ENCODE data around the gene MASP1. TPM values are rescaled to one million over a fixed set of nuclear protein-coding genes. Genes with fewer than 3 reads are reported as not detected.

MASP1 gene
- total RNA-seq, 1 experiment from 2014 or later: not detected

- Histone ChIP-seq H3K4me3 (ENCODE audit: low read depth in 2 of 2, low read length in 2 of 2) (no peak overlapping the region), H3K4me1 (ENCODE audit: control insufficient read depth, insufficient read depth, low read length) (no peaks in the 10 kb centered on the region), H3K27ac (ENCODE audit: low read length) (no peak overlapping the region), H3K27me3 (ENCODE audit: control insufficient read depth, insufficient read depth, low read length) (peaks cover 5% of the 10 kb centered on the region; the same call in 1 of the 2 replicates), H3K36me3 (ENCODE audit: control insufficient read depth, insufficient read depth, low read length) (no peaks in the 10 kb centered on the region), H3K9me3 (ENCODE audit: control insufficient read depth, insufficient read depth, low read depth, low read length) (no peaks in the 10 kb centered on the region)
- TF ChIP-seq POLR2AphosphoS5 (IDR thresholded peaks at IDR 0.05; ENCODE audit: low read depth, low read length) (no peak), CTCF (IDR thresholded peaks at IDR 0.05) (no peak), TCF7L2 (IDR thresholded peaks at IDR 0.05; ENCODE audit: low read depth, low read length) (no peak), REST (IDR thresholded peaks at IDR 0.05; ENCODE audit: insufficient read depth in 1 of 2, low read depth in 2 of 2, low read length in 1 of 2) (no peak)
- intact Hi-C loops (cut with micrococcal nuclease; ENCODE audit: unreplicated experiment): loop anchor here (10.0 kb wide), 1 partner anchor 254 kb away; no protein-coding TSS in a partner anchor
- DNase-seq (ENCODE audit: low read depth, low spot score): no peak
- ATAC-seq: no peak
- in situ Hi-C loops (cut with HindIII; ENCODE audit: low pct_unique_long_range_greater_than_20kb, low sequenced_read_pairs): loop anchor here (25.0 kb wide), 1 partner anchor 376 kb away; no protein-coding TSS in a partner anchor
- BruUV-seq (replicated peaks): no TSS peak
- CTCF ChIA-PET: interaction anchor here (1.0 kb wide), 1 partner anchor 369 kb away, joined by 5 read pairs; no protein-coding TSS in a partner anchor
- POLR2A ChIA-PET: no interaction called here
These were observed 19.5 kb upstream of the MASP1 start for GRCh38 chr3:187310954-187311470.

- intact Hi-C loops (cut with micrococcal nuclease; ENCODE audit: unreplicated experiment): loop anchor here (10.0 kb wide), 1 partner anchor 255 kb away; no protein-coding TSS in a partner anchor
These were observed 18.7 kb upstream of the MASP1 start for GRCh38 chr3:187310226-187310625.

More at GRCh38 chr3:187310226-187310625, 18.7 kb upstream of the MASP1 start:
- Histone ChIP-seq H3K27me3 (ENCODE audit: control insufficient read depth, insufficient read depth, low read length) (peaks cover 5% of the 10 kb centered on the region; the same call in 1 of the 2 replicates), H3K9me3 (ENCODE audit: control insufficient read depth, insufficient read depth, low read depth, low read length) (no peaks in the 10 kb centered on the region), H3K27ac (ENCODE audit: low read length) (no peak overlapping the region), H3K4me3 (ENCODE audit: low read depth in 2 of 2, low read length in 2 of 2) (no peak overlapping the region), H3K36me3 (ENCODE audit: control insufficient read depth, insufficient read depth, low read length) (no peaks in the 10 kb centered on the region), H3K4me1 (ENCODE audit: control insufficient read depth, insufficient read depth, low read length) (no peaks in the 10 kb centered on the region)
- no peak for DNase-seq (ENCODE audit: low read depth, low spot score)
- BruUV-seq (replicated peaks): no TSS peak
- POLR2A ChIA-PET: no interaction called here
- in situ Hi-C loops (cut with HindIII; ENCODE audit: low pct_unique_long_range_greater_than_20kb, low sequenced_read_pairs): loop anchor here (25.0 kb wide), 1 partner anchor 377 kb away; no protein-coding TSS in a partner anchor
- ATAC-seq: no peak
- CTCF ChIA-PET: interaction anchor here (0.7 kb wide), 1 partner anchor 416 kb away, joined by 5 read pairs; no protein-coding TSS in a partner anchor
- TF ChIP-seq CTCF (IDR thresholded peaks at IDR 0.05): no peak
- TF ChIP-seq SIN3A (IDR thresholded peaks at IDR 0.05; ENCODE audit: borderline replicate concordance, insufficient read depth, low read depth, low read length): no peak
- no peak for TF ChIP-seq POLR2AphosphoS5 (IDR thresholded peaks at IDR 0.05; ENCODE audit: low read depth, low read length)
- TF ChIP-seq TCF7L2 (IDR thresholded peaks at IDR 0.05; ENCODE audit: low read depth, low read length): no peak
- TF ChIP-seq REST (IDR thresholded peaks at IDR 0.05; ENCODE audit: insufficient read depth in 1 of 2, low read depth in 2 of 2, low read length in 1 of 2): no peak
